HPDE6-E6E7 (cell line): Measurements from ENCODE around the gene ABI1.
"Not testable (repeated sequence)": the region's sequence is repeated elsewhere in the genome, so short reads cannot be mapped to it uniquely, and the experiment has no call there.

Experiments
- DNase-seq: peaks from one replicate; pipeline ENCODE4 v3.0.0; 2011; ENCODE audit warnings: missing footprints; ENCODE audit errors: extremely low spot score

The ABI1 gene

DNA sequence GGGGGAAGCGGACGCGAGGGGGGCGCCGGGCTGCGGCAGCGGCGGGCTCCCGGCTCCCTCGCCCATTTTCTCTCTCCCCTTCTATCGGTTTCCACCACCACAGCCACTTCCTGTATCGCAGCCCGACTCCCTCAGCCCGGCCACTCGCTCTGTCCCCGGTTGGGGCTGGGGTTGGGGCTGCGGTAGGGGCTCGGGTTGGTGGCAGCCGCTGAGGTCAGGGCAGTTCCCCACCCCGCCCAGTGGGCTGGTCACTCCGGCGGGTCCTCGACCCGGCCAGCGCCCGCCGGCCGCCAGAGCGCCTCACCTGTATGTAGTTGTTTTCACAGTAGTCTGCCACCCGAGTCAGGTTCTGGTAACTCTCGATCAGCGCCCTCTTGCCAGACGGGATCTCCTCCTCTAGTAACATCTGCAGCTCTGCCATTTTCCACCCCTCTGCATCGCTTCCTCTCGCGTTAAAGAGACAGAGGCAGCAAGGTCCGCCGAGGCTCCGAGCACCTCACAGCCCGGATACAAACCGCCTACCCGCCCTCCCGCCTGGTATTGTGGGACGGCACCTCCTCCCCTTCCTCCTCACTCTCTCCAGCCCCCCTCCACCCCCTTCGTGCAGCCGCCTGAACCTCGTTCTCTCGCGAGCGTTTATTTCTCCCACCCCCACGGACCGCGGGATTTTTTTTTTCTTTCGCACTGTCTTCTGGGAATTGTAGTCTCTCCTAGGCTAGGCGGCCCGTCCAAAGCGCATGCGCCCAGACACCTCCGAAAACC, at the start of gene ABI1:
Gene ABI1 (minus strand): TSS at position 516 of the 762 bp plus-strand sequence. CDS start 95 bp downstream, at position 421.
- DNase-seq, result peak; percentile 47

DNA sequence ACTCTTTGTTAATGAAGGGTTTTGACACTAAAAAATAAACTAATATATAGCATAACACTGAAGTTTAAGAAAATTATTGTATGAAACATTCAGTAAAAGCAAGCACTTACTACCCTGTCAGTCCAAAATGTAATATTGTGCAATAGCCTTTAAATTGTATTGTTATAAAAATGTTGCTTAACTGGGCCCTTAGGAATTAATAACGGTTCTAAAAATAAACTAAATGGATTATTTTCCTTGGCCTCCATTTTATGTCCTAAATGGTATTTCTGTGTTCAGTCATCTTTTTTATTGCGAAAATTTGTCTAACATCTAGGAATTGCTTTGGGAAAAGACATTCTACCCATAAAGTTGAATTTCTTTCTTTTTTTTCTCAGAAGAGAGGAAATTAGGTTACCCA, 49.0 kb upstream of the ABI1 start:
- no peak for DNase-seq

DNA sequence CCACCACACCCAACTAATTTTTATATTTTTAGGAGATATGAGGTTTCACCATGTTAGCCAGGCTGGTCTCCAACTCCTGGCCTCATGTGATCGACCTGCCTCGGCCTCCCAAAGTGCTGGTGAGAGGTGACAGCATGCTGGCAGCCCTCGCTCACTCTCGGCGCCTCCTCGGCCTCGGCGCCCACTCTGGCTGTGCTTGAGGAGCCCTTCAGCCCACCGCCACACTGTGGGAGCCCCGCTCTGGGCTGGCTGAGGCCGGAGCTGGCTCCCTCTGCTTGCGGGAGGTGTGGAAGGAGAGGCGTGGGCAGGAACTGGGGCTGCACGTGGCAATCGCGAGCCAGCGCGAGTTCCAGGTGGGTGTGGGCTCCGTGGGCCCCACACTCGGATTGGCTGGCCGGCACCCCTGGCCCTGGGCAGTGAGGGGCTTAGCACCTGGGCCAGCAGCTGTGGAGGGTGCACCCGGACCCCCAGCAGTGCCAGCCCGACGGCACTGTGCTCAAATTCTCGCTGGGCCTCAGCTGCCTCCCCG, 44.6 kb upstream of the ABI1 start:
- DNase-seq, result not testable (repeated sequence)

DNA sequence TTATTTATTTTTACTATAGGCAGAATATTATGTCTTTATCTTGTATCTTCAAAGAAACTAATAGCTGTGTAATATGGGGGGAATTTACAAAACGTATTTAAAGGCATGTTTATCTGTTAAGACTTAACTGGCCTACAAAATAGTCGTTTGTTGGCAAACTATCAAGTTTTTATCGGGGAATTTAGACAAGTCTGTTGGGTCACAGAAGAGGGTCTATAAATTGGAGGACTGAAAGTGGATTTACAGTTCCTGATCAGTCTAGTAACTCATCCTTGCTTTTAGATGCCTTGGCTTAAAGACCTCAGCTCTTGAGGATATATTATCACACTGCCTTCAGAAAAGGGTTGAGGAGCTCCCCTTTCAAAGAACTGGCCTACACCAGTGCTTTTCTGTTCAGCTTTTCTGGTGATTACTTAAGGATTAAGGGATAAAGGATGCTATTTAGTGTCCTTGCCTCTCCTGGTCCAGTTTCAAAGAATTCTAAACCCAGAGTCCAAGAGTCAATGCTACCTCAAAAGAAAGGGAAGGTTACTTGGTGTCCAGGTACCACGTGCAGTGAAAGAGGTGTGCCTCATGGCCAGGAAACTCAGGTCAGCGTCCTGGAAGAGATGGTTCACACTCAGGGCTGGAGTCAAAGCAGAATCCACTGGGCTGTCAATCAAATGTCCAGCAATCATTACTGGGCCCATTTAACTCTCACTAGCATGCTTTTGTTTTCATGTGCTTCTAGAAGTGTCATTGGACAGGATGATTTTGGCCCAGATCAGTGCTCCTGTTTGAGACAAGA, 42.9 kb upstream of the ABI1 start:
- no peak for DNase-seq

DNA sequence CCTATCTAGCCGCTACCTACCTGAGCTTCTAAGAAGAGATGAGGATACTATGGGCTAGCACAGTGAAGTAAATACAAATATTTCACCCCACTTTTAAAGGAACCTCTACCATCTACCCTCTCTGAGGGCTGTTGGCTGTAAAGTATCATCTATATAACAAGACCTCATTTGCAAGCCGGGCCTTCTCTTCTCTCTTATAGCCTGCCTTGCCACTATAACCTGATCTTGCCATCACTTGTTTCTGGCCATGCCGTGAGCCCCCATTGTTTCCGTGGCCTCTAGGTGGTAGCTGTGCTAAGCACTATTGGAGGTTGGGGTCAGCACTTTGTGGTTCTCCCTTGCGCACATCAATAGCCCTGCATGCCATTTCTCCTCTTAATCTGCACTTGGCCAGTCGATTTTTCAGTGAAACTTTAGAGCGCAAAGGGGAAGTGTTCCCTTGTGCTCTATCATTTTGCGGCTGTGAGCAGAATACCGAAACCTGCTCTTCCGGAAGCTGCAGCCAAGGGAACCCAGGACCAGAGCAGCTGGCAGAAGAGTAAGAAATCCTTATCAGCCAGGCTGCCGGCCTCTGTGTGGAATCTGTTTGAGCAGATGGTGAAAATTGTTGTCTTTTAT, 31.7 kb upstream of the ABI1 start:
- not testable (repeated sequence) for DNase-seq

DNA sequence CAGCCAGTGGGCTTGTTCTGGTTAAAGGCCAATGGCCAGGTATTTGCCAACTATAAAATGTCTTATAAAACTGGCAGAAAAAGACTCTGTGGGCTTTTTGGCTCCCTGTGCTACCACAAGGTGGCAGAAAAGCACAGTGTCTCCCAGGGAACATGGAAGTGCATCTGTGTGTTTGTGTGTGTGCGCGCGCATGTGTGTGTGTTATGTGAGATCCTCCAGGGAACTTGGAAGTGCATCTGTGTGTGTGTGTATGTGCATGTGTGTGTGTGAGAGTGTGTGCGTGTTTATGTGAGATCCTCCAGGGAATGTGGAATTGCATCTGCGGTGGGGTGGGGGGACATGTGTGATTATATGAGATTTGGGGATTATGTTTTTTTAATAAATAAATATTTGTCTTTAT, 30.2 kb upstream of the ABI1 start:
- DNase-seq, result no peak

DNA sequence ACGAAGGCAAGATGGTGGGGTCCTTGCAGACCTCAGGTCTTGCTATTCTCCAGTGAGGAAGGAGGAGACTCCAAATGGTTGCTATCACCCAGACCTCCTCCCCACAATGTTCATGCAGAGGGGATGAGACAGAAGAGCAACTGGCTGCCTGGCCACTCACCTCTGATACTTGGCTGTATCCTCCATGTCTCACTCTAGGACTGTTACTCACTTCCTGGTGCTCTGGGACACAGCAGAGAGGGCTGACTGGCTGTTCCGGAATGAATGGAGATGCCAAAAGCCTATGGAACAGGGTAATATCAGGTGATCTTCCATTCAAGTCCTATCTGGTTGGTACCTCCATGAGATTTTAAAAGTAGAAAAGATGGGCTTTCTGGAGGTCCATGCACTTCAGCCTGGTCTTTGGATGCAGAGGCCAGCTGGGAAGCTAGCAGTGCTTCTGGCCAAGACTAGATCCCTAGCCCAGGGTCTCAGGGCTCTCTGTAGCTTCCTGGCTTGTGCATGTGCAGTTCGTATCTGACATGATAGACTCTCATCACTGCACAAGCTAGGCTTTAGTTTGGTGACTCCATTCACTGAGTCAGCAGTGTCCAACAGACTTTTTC, 27.0 kb upstream of the ABI1 start:
- no peak for DNase-seq

DNA sequence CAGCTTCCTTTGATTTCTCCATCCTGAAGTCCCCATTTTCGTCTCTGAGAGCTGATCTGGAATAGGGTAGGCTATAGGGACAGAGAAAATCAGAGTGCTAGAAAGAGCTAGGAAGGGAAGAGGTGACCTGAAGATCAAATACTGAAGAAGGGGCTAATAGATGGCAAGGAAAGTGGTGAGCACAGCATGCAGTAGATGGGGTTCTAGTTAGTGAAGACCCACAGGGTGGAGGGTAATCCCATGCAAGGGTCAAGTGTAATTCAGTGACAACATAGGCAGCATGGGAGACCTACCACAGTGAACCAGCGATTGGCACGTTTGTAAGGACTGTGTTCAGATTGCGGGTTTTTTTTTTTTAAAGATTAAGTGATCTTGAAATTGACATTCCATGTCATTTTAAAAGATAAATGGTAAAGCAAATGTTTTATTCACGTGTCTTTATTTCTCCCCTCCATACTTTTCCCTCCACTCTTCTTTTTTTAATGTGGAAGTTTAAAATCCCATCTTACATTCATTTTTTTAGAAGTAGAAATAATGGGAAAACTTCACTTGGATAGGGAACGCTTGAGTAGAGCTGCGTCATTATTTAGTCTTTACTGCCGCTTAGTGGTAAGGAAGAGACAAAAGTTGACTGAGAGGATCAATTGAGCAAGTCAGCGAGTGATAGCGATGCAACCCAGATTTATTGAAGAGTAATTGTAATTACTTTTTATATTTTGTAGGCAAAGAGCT, 21.0 kb upstream of the ABI1 start:
- DNase-seq, result no peak

DNA sequence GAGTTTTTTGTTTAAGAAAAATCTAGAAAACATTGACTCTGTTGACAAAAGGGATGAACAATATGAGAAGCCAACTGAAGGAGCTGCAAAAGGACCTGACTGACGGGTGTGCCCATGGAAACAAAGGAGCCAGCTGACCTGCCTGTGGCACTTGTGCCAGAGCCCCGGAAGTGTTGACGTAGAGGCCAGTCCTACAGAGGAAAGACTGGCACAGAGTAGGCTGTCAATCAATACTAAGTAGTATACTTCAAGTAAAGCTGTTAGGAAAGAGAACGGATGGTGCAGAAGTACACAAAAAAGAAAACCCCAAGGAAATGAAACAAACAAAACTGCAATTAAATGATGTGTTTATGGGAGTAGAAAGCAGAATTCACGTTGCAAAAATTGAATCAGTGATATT, 19.0 kb upstream of the ABI1 start:
- DNase-seq, result no peak

DNA sequence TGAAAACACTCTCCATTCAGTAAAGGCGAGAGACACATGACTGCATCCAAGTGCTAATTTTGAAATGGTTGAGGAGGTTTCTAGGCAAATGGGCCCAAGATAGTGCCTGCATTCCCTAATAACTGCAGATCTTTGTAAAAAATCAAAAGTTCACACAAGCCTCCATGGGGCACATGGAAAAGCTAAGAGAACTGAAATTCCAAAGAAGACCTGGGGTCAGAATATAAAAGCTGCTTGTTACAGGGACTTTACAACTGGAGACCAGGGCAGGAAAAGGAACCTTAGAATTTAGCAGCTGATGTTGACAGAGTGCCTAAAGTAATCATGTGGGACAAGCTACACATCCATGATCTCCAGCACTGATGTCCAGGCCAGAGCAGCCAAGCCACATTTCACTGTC, 10.0 kb upstream of the ABI1 start:
- DNase-seq, result no peak

DNA sequence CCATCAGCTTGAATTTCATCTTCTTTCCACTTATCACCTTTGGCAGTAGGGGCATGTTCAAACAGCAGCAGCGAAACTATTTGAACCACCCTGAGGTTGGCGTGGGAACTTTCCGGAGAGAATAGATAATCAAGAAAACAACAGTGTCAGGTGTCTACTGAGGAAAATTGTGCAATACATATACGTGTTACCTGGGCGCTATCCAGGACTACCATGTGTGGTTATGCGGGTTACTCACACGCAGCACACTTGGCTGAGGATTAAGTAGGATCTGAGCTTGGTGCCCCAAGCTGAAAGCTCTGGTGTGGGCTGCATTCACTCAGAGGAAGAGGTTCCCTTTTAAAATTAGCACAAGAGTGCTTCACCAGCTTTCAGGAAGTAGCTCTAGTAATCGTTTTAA, 8.8 kb upstream of the ABI1 start:
- DNase-seq, result peak; percentile 23

DNA sequence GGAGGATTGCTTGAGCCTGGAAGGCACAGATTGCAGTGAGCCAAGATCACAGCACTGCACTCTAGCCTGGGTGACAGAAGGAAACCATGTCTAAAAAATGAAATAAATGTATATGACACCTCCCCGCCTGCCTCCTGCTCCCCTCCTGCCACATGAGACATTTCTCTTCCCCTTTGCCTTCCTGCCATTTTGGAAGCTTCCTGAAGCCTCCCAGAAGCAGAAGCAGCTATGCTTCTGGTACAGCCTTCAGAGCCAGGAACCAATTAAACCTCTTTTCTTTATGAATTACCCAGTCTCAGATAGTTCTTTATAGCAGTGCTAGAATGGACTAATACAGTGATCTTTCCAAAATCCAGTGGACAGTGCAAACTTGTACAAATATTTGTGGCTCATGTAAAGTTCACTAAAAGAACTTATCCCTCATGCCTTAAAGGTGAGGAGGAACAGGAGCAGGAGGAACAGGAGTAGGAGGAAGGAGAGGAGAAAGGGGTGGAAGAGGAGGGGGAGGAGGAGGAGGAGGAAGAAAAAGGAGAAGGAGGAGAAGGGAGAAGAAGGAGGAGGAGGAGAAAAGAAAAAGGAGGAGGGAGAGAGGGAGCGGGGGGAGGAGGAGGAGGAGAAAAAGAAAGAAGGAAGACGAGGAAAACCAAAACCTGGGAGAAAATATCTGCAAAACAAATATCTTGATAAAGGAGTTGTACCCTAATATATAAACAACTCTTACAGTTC, 2.8 kb upstream of the ABI1 start:
- DNase-seq, result no peak

DNA sequence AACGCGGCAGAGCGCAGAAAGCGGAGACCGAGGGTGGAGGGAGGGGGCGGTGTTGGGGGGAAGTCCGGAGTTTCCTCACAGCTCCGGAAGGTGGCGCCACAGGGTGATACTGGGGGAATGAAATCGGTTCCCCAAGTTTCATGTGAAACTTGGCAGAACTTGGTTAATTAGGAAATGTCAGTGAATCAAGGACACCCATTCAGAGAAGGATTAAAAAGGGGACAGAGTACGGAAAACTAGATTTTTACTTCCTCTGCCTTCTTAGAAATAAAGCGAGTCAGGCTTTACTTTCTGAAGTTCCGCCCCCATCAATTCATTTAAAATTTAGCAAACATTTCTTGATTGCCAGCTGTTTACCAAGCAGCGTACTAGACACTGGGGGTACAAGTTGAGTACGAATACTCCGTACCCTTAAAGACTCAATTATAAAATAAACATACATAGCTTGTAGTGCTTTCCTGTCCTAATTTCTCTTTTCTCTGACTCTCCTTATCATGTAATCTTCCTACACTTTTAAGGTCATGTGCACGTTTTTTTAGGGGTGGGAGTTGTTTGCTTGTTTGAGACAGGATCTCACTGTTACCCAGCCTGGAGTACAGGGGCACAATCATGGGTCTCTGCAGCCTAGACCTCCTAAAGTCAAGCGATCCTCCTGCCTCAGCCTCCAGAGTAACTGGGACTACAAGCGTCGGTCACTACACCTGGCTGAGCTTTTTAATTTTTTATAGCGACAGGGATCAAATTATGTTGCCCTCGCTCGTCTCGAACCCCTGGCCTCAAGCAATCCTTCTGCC, 644 bp upstream of the ABI1 start:
- DNase-seq, result no peak

DNA sequence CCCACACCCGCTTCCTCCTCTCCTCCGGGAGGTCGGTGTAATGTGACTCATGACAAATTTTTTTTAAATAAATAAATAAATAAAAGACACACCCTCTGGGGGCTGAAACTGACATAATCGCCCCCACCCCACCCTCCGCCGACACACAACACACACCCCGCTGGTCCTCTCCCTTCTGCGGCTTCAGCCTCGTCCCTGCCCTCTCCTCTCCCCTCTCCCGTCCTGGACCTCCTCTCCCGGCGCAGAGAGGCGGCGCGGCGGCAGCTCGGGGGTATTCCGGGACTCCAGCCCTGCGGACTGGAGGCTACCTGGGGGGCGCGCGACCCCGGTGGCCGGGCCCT, 686 bp downstream of the ABI1 start:
- no peak for DNase-seq

DNA sequence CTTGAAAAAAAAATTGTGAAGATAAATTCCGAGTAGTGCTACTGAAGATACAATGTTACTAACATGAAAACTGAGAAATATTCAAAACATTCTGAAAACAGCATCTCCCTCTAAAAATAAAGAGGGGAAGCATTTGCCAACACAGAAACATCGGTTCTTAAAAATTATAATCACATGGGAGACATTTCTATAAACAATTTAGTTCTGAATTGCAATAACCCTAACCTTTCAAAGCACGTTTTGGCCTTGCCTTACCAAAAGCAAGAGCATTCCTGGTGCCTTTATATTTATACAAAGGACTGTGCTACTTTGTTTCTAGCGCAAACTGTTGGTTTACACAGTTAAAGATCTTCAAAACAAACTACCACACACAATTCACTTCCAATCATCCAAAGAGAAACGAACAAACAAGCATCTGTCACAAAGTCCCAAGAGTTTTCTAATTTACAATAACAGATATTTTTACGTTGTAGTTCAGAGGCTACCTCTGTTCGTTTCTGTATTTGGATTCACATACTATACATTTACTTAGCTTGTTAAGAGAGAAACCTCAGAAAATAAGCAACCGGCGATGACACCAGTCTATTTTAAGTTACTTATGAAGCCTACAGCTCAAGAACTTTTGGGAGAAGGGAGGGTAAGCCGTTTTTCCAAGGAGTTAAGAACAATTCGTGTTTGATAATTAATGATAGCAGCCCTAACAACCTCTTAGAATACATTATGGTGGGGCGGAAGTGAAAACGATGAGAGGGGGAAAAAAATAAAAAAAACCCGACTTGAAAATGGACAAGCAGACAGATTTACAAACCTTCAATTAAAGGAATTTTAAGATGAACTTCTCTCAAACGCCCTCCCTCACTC, 1.3 kb downstream of the ABI1 start:
- no peak for DNase-seq

DNA sequence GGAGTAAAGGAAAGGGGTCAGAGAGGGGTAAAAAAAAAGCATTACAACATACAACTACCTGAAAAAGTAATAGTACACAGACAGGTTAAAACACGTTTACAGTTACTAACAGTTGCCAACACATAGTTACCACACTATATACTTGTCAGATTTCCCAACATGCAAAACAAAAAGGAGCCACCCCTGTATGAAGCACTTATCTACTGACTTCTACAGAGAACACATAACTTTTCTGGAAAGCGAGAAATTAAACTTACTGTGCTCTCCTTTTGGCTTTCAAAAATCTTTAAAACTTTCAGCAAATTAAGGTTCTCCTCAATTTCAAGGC, 2.1 kb downstream of the ABI1 start:
- no peak for DNase-seq

DNA sequence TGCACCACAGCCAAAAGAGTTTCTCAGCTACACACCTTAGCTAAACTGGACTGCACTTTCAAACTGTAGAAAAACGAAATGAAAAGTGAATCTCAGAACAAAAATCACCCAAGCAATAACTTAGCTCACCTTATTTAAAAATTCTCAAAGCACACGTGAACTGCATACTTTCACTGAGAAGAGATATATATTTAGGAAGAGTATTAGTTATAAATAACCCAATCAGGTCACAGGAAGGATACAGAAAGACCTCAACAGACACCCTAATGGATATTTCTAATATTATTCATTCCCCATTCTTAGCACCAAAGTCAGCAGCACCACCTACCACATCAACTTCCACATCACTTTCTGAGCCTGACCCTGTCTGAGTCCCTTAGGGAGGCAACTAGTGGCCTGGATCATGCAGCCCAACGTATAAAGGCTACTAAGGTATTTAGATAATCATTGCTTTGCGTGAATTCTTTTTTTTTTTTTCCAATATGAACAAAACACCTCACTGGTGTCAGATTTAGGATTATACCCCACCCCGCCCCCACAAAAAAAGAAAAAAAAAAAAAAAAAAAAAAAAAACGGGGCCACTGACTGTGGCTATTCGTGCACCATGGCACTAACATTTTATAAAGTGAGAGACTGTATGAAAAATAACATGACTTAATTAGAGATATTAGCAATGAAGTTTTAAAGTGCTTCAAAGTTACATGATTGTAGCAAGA, 2.6 kb downstream of the ABI1 start:
- no peak for DNase-seq

DNA sequence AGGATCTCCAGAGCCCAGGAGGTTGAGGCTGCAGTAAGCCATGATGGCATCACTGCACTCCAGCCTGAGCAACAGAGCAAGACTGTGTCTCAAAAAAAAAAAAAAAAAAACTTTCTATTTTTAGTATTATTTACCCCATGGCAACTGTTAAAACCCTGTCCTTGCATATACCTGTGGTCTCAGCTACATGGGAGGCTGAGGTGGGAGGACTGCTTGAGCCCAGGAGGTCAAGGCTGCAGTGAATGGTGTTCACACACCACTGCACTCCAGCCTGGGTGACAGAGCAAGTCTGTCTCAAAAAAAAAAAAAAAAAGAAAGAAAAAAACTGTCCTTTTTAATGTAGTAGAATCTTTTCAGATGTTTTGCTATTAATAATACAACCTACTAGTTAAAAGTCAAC, 3.2 kb downstream of the ABI1 start:
- not testable (repeated sequence) for DNase-seq

DNA sequence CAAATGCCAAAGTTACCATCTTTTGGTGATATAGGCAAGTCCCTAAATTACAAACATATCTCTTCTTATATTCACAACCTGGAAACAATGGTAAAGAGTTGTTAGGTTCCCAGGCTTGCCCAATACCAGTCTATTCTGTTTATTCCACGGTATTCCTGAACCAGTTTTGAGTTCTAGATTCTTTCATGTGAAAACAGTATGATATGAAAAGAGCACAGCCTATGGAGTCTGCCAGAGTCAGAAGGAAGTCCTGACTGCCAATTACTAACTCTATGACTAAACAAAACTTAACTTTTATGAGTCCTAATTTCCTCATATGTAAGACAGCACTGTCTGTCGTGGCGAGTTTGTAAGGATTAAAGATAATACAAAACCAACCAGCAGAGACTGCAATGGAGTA, 5.6 kb downstream of the ABI1 start:
- DNase-seq, result no peak
